H1 (cell line): ENCODE data around the gene TMEM86B. TPM values are rescaled to one million over a fixed set of nuclear protein-coding genes. Genes with fewer than 3 reads are reported as not detected.

ENCODE experiments used
- CTCF ChIA-PET: fragments of 300-600 bp; sonication (Branson Sonifier 250); formaldehyde crosslinking; loops from one replicate; lab custom pipeline; 2021; ENCODE audit not compliant: partially characterized antibody; lab: Charles Lee
- POLR2A ChIA-PET: fragments of 300-600 bp; sonication (Branson Sonifier 250); formaldehyde crosslinking; loops from one replicate; lab custom pipeline; 2021; ENCODE audit warnings: inconsistent platforms; ENCODE audit not compliant: partially characterized antibody; lab: Charles Lee
- DNase-seq, 2 experiments: peaks; one replicate each; pipeline versions ENCODE4 v3.0.0 to v3.0.0-alpha.2; 2010 to 2022; ENCODE audit warnings: low spot score in 2 of 2, low read depth in 1 of 2, mixed read lengths in 1 of 2
- FAIRE-seq: peaks from 2 replicates; lab custom pipeline; 2011; peaks lifted over from hg19 to GRCh38; lab: Jason Lieb, UNC
- H2AFZ ChIP-seq: 2 replicates; pipeline ENCODE4 v1.8.1; 2012; ENCODE audit warnings: low read length, inconsistent platforms
- H2AK5ac ChIP-seq: 2 replicates; pipeline ENCODE4 v1.6.1; 2013; ENCODE audit warnings: low read depth, low read length
- H2BK120ac ChIP-seq: replicated peaks from 2 replicates; pipeline ENCODE3; 2013; ENCODE audit warnings: low read depth, low read length, inconsistent platforms
- H2BK12ac ChIP-seq: 2 replicates; pipeline ENCODE4 v1.6.1; 2013; ENCODE audit warnings: low read depth, low read length
- H2BK15ac ChIP-seq: 2 replicates; pipeline ENCODE4 v1.6.1; 2013; ENCODE audit warnings: low read length
- H2BK20ac ChIP-seq: 2 replicates; pipeline ENCODE4 v1.6.1; 2013; ENCODE audit warnings: low read length
- H2BK5ac ChIP-seq: 2 replicates; pipeline ENCODE4 v1.6.1; 2013; ENCODE audit warnings: low read depth, low read length
- H3K14ac ChIP-seq: 2 replicates; pipeline ENCODE4 v1.6.1; 2013; ENCODE audit warnings: inconsistent platforms; ENCODE audit not compliant: insufficient read length
- H3K18ac ChIP-seq: 2 replicates; pipeline ENCODE4 v1.6.1; 2013; ENCODE audit warnings: low read length; ENCODE audit errors: extremely low read depth
- H3K23ac ChIP-seq: 2 replicates; pipeline ENCODE4 v1.6.1; 2013; ENCODE audit warnings: inconsistent platforms; ENCODE audit not compliant: insufficient read length
- H3K23me2 ChIP-seq: 2 replicates; pipeline ENCODE4 v1.6.1; 2013; ENCODE audit warnings: low read depth, low read length
- H3K27ac ChIP-seq: 2 replicates; pipeline ENCODE4 v1.6.1; 2011; ENCODE audit warnings: low read depth, low read length, inconsistent platforms
- H3K27me3 ChIP-seq, 4 experiments: replicated peaks in 1 of 4; 1 replicate in 1 of 4; 2 replicates in 3 of 4; pipeline versions ENCODE4 v1.6.1 to v1.8.1; 2011 to 2013; ENCODE audit warnings: low read length in 3 of 4, mild to moderate bottlenecking in 3 of 4, inconsistent platforms in 2 of 4, mixed read lengths in 2 of 4, moderate library complexity in 1 of 4; ENCODE audit not compliant: control insufficient read depth in 3 of 4, insufficient read depth in 3 of 4; ENCODE audit errors: extremely low read depth in 1 of 4
- H3K36me3 ChIP-seq, 4 experiments: 2 replicates each; pipeline versions ENCODE4 v1.6.1 to v1.8.1; 2011 to 2013; ENCODE audit warnings: mild to moderate bottlenecking in 4 of 4, low read length in 3 of 4, moderate library complexity in 2 of 4, control low read depth in 1 of 4, inconsistent platforms in 1 of 4; ENCODE audit not compliant: insufficient read depth in 4 of 4, control insufficient read depth in 2 of 4
- H3K4ac ChIP-seq: replicated peaks from 2 replicates; pipeline ENCODE3; 2013; ENCODE audit warnings: low read length, low read depth, mixed read lengths, inconsistent platforms; ENCODE audit not compliant: insufficient read length
- H3K4me1 ChIP-seq, 4 experiments: replicated peaks in 1 of 4; 1 replicate in 1 of 4; 2 replicates in 3 of 4; pipeline versions ENCODE4 v1.6.1 to v1.8.1; 2011 to 2013; ENCODE audit warnings: low read length in 3 of 4, inconsistent platforms in 2 of 4, mixed read lengths in 1 of 4; ENCODE audit not compliant: insufficient read depth in 4 of 4, control insufficient read depth in 3 of 4
- H3K4me2 ChIP-seq, 2 experiments: 2 replicates each; pipeline versions ENCODE4 v1.6.1 to v1.8.1; 2011 to 2013; ENCODE audit warnings: low read depth in 2 of 2, low read length in 2 of 2, control low read depth in 1 of 2, inconsistent platforms in 1 of 2, mild to moderate bottlenecking in 1 of 2; ENCODE audit not compliant: insufficient read depth in 1 of 2
- H3K4me3 ChIP-seq, 4 experiments: fragments of 200-600, 300-600 bp in 1 of 4; sonication (generic), shearing (Covaris generic), sonication (Bioruptor Twin) in 1 of 4; 2 replicates each; pipeline versions ENCODE4 v1.5.1 to v1.8.1; 2011 to 2016; ENCODE audit warnings: low read length in 4 of 4, low read depth in 3 of 4, control low read depth in 2 of 4, inconsistent platforms in 2 of 4, mild to moderate bottlenecking in 2 of 4, mixed read lengths in 1 of 4, moderate library complexity in 1 of 4; ENCODE audit not compliant: insufficient read depth in 2 of 4; ENCODE audit errors: extremely low read depth in 1 of 4
- H3K56ac ChIP-seq: replicated peaks from 2 replicates; pipeline ENCODE3; 2013; ENCODE audit warnings: low read depth, mild to moderate bottlenecking, mixed read lengths, low read length, inconsistent platforms; ENCODE audit not compliant: insufficient read length
- H3K79me1 ChIP-seq: 2 replicates; pipeline ENCODE4 v1.6.1; 2013; ENCODE audit warnings: low read depth, low read length, control low read depth
- H3K79me2 ChIP-seq, 2 experiments: 2 replicates each; pipeline versions ENCODE4 v1.6.1 to v1.8.1; 2012 to 2013; ENCODE audit warnings: low read length in 2 of 2, mild to moderate bottlenecking in 2 of 2, inconsistent platforms in 1 of 2; ENCODE audit not compliant: insufficient read depth in 2 of 2, control insufficient read depth in 1 of 2
- H3K9ac ChIP-seq, 4 experiments: replicated peaks in 1 of 4; 1 replicate in 1 of 4; 2 replicates in 3 of 4; pipeline versions ENCODE4 v1.6.1 to v1.8.1; 2011 to 2013; ENCODE audit warnings: low read depth in 3 of 4, low read length in 3 of 4, control low read depth in 2 of 4, mild to moderate bottlenecking in 2 of 4, moderate library complexity in 2 of 4, inconsistent platforms in 1 of 4; ENCODE audit errors: extremely low read depth in 1 of 4
- H3K9me3 ChIP-seq, 2 experiments: 2 replicates each; pipeline versions ENCODE4 v1.6.1 to v1.8.1; 2012 to 2013; ENCODE audit warnings: mild to moderate bottlenecking in 2 of 2, moderate library complexity in 2 of 2, control low read depth in 1 of 2, inconsistent platforms in 1 of 2, low read depth in 1 of 2, low read length in 1 of 2, mixed read lengths in 1 of 2; ENCODE audit not compliant: insufficient read depth in 2 of 2
- H4K20me1 ChIP-seq, 2 experiments: replicated peaks in 1 of 2; 2 replicates each; pipeline versions ENCODE3 to v1.8.1; 2011 to 2013; ENCODE audit warnings: inconsistent platforms in 2 of 2, low read length in 2 of 2, mild to moderate bottlenecking in 1 of 2; ENCODE audit not compliant: insufficient read depth in 2 of 2, control insufficient read depth in 1 of 2
- H4K5ac ChIP-seq: 2 replicates; pipeline ENCODE4 v1.6.1; 2013; ENCODE audit warnings: low read length, low read depth, mixed read lengths, inconsistent platforms; ENCODE audit not compliant: insufficient read length
- H4K8ac ChIP-seq: 2 replicates; pipeline ENCODE4 v1.8.0; 2013; ENCODE audit warnings: mild to moderate bottlenecking, moderate library complexity, low read length, inconsistent platforms; ENCODE audit not compliant: insufficient read depth; ENCODE audit errors: extremely low read depth
- H4K91ac ChIP-seq: replicated peaks from 2 replicates; pipeline ENCODE3; 2013; ENCODE audit warnings: low read length, mixed read lengths, inconsistent platforms; ENCODE audit not compliant: insufficient read length
- BCL11A ChIP-seq, 2 experiments: IDR thresholded peaks; one replicate each; pipeline ENCODE4 v1.6.1; 2011; ENCODE audit warnings: low read depth in 2 of 2, low read length in 2 of 2, mild to moderate bottlenecking in 2 of 2
- CHD2 ChIP-seq: IDR thresholded peaks from 2 replicates; pipeline ENCODE4 v1.6.1; 2012; ENCODE audit warnings: low read length, improper control_type of control experiment
- CTBP2 ChIP-seq: IDR thresholded peaks from 2 replicates; pipeline ENCODE4 v1.7.0; 2011; ENCODE audit warnings: borderline replicate concordance, mild to moderate bottlenecking, moderate library complexity, mixed read lengths, low read length; ENCODE audit not compliant: insufficient read depth, insufficient read length
- JUND ChIP-seq: IDR thresholded peaks from 2 replicates; pipeline ENCODE4 v1.6.1; 2011; ENCODE audit warnings: mild to moderate bottlenecking, improper control_type of control experiment, low read length
- KDM4A ChIP-seq: IDR thresholded peaks from one replicate; pipeline ENCODE4 v1.7.1; 2012; ENCODE audit warnings: low read depth, mild to moderate bottlenecking, moderate library complexity, low read length, inconsistent platforms; ENCODE audit not compliant: severe bottlenecking
- POU5F1 ChIP-seq: IDR thresholded peaks from 2 replicates; pipeline ENCODE4 v1.6.1; 2011; ENCODE audit warnings: low read depth, mild to moderate bottlenecking, low read length, moderate library complexity
- RAD21 ChIP-seq, 2 experiments: IDR thresholded peaks in 1 of 2; conservative IDR thresholded peaks in 1 of 2; 2 replicates each; pipeline ENCODE4 v1.6.1; 2011; ENCODE audit warnings: low read depth in 2 of 2, low read length in 2 of 2, improper control_type of control experiment in 1 of 2, inconsistent platforms in 1 of 2, mild to moderate bottlenecking in 1 of 2, moderate library complexity in 1 of 2
- RFX5 ChIP-seq: IDR thresholded peaks from 2 replicates; pipeline ENCODE4 v1.6.1; 2011; ENCODE audit warnings: low read depth, low read length, improper control_type of control experiment, borderline replicate concordance
- SUZ12 ChIP-seq: fragments of 200-600 bp; sonication (generic); IDR thresholded peaks from 2 replicates; pipeline ENCODE4 v1.6.1; 2012; ENCODE audit warnings: mild to moderate bottlenecking, inconsistent platforms, low read length, moderate library complexity, mixed read lengths
- TAF7 ChIP-seq: optimal IDR thresholded peaks from 2 replicates; pipeline ENCODE3; 2011; ENCODE audit warnings: low read depth, mild to moderate bottlenecking, inconsistent platforms, low read length, moderate library complexity, borderline replicate concordance
- WGBS, 2 experiments: shearing (Covaris generic) in 1 of 2; methylation state at CpG; one replicate each; pipeline versions ENCODE4 v1.1.6 to v1.1.7; 2013 to 2015; ENCODE audit warnings: low lambda C conversion rate in 2 of 2, mixed read lengths in 2 of 2, inconsistent platforms in 1 of 2, low coverage in 1 of 2, missing lambda C conversion rate in 1 of 2; ENCODE audit not compliant: insufficient replicate concordance in 2 of 2, insufficient coverage in 1 of 2, insufficient read length in 1 of 2; ENCODE audit errors: extremely low coverage in 1 of 2, missing lambda C conversion rate in 1 of 2; 5-methylcytosine and 5-hydroxymethylcytosine counted together
- polyA plus RNA-seq, 7 experiments: library from polyadenylated mRNA; depleted of rRNA in 3 of 7; stranded (reverse) in 5 of 7; unstranded in 2 of 7; fragments of >200 nt in 5 of 7; fragments of 200-250 nt in 2 of 7; gene quantifications; 1 replicate in 5 of 7; 2 replicates in 1 of 7; 4 replicates in 1 of 7; pipeline versions ENCODE4 v1.2.1 to v1.2.3, GENCODE V29; 2011 to 2013; ENCODE audit warnings: missing spikeins in 2 of 7, mixed read lengths in 2 of 7
- total RNA-seq: library from RNA; stranded (reverse); fragmentation: NEBNext Ultra II Directional; extraction: Animal tissue kit (Norgen Biotek cat#: 25700); gene quantifications from 2 replicates; pipeline ENCODE4 v1.2.1, GENCODE V29; 2021

The TMEM86B gene
- total and polyA plus RNA-seq, 2 of the 8 experiments (the other 6 are each of a cell fraction or from before 2014, with no cell fraction given), result 2.0 to 2.9 TPM

GRCh38 chr19:55255618-55256423 is 27.3 kb upstream of the TMEM86B start:
- ChIA-PET POLR2A (interaction anchor here (0.9 to 5.0 kb wide), 5 partner anchors 12 to 151 kb away, joined by 3 to 23 read pairs (median 4); partner anchors contain the start of genes HSPBP1 and UBE2S), CTCF (interaction anchor here (0.9 to 4.7 kb wide), 13 partner anchors 8 to 210 kb away, joined by 3 to 32 read pairs (median 4); partner anchors contain the start of genes DNAAF3 and HSPBP1)
- DNase-seq (no peak), FAIRE-seq (no peak)
- no peak overlapping the region for H3K14ac ChIP-seq
- H3K9ac ChIP-seq, result no peak overlapping the region
- H2BK5ac ChIP-seq, result no peak overlapping the region
- peaks cover 13% of the 10 kb centered on the region; the same call in 1 of the 2 replicates for H3K23me2 ChIP-seq
- no peak overlapping the region; the same call in 1 of the 2 replicates for H4K8ac ChIP-seq
- H2BK120ac ChIP-seq, result no peak overlapping the region
- no peaks in the 10 kb centered on the region for H3K9me3 ChIP-seq
- no peak overlapping the region for H2AFZ ChIP-seq
- peaks cover 31 to 44% of the 10 kb centered on the region in 2 experiments for H4K20me1 ChIP-seq
- no peak overlapping the region for H2BK15ac ChIP-seq
- H3K27ac ChIP-seq, result no peak overlapping the region
- no peak overlapping the region for H3K23ac ChIP-seq
- H3K36me3 ChIP-seq, result no peaks in the 10 kb centered on the region
- H3K4me1 ChIP-seq, result peaks cover 4 to 25% (median 16%) of the 10 kb centered on the region in 4 experiments; a peak in 6 of 7 replicates
- peak overlapping the region in 1 of 2 experiments; percentile 84; a peak in 1 of 4 replicates for H3K4me2 ChIP-seq
- no peak overlapping the region for H4K5ac ChIP-seq
- peaks cover 25% of the 10 kb centered on the region for H3K79me1 ChIP-seq
- no peak overlapping the region for H4K91ac ChIP-seq
- no peak overlapping the region for H3K4me3 ChIP-seq
- H2BK20ac ChIP-seq, result no peak overlapping the region
- H3K4ac ChIP-seq, result no peak overlapping the region
- H2BK12ac ChIP-seq, result no peak overlapping the region
- H3K27me3 ChIP-seq, result no peaks in the 10 kb centered on the region
- H3K18ac ChIP-seq, result no peak overlapping the region
- 89% methylated on average over 17 of the region's 17 CpGs; no CpG with 5 or more reads in 1 of the 2 experiments for WGBS, 2 experiments
- H2AK5ac ChIP-seq, result 0 out of 2 replicates have a peak overlapping the region, but pooled peaks have one; percentile 19
- H3K79me2 ChIP-seq, result peaks cover 12 to 77% of the 10 kb centered on the region in 2 experiments
- no peak overlapping the region for H3K56ac ChIP-seq
- TF ChIP-seq KDM4A (no peak), CTBP2 (no peak), CHD2 (no peak), SUZ12 (no peak), JUND (no peak), POU5F1 (no peak), RAD21 (IDR thresholded peaks at IDR 0.05 in 1 of 2, conservative IDR thresholded peaks at IDR 0.05 in 1 of 2; ENCODE audit: low read depth in 2 of 2, low read length in 2 of 2) (no peak), RFX5 (no peak), TAF7 (no peak), BCL11A (IDR thresholded peaks at IDR 0.05; ENCODE audit: low read depth in 2 of 2, low read length in 2 of 2) (no peak)
